HAP-1 (cell line): ENCODE measurements around the gene EFCAB6.

Source experiments
- DNase-seq, 2 experiments: peaks; one replicate each; pipeline ENCODE4 v3.0.0-alpha.2; 2016 to 2020; ENCODE audit warnings: low spot score in 2 of 2
- H3K27me3 ChIP-seq: fragments of 250-450 bp; sonication (Bioruptor Pico); 2 replicates; pipeline ENCODE4 v1.5.1; 2020; ENCODE audit warnings: low read depth, mild to moderate bottlenecking, moderate library complexity
- H3K36me3 ChIP-seq: fragments of 250-450 bp; sonication (Bioruptor Pico); replicated peaks from 2 replicates; pipeline ENCODE4 v1.5.1; 2020; ENCODE audit warnings: mild to moderate bottlenecking
- H3K4me1 ChIP-seq: fragments of 250-450 bp; sonication (Bioruptor Pico); 2 replicates; pipeline ENCODE4 v1.5.1; 2020; ENCODE audit warnings: mild to moderate bottlenecking
- H3K4me3 ChIP-seq: fragments of 250-450 bp; sonication (Bioruptor Pico); 2 replicates; pipeline ENCODE4 v1.5.1; 2020; ENCODE audit warnings: mild to moderate bottlenecking, moderate library complexity
- H3K9me3 ChIP-seq: fragments of 250-450 bp; sonication (Bioruptor Pico); 2 replicates; pipeline ENCODE4 v1.5.1; 2020; ENCODE audit warnings: mild to moderate bottlenecking, moderate library complexity
- in situ Hi-C: fragments of 300-500 bp; cut with MboI; formaldehyde crosslinking; loops from 3 replicates; pipeline ENCODE4 v1.14.3; 2020; ENCODE audit warnings: low sequenced_read_pairs, inconsistent platforms, mixed read lengths

EFCAB6 gene

GRCh38 chr22:43553451-43554258 lies 258.4 kb downstream of the EFCAB6 start:
- no peaks in the 10 kb centered on the region for H3K36me3 ChIP-seq
- H3K27me3 ChIP-seq: no peaks in the 10 kb centered on the region
- in situ Hi-C loops: no loop called here
- DNase-seq: no peak
- no peaks in the 10 kb centered on the region for H3K9me3 ChIP-seq
- H3K4me1 ChIP-seq: no peaks in the 10 kb centered on the region
- H3K4me3 ChIP-seq: no peak overlapping the region

- Histone ChIP-seq H3K4me3 (no peak overlapping the region), H3K4me1 (no peaks in the 10 kb centered on the region), H3K9me3 (no peaks in the 10 kb centered on the region), H3K27me3 (no peaks in the 10 kb centered on the region), H3K36me3 (no peaks in the 10 kb centered on the region)
- no peak for DNase-seq
- in situ Hi-C loops: no loop called here
Measured at GRCh38 chr22:43550672-43551071, 261.4 kb downstream of the EFCAB6 start.

GRCh38 chr22:43550024-43550620 lies 262.0 kb downstream of the EFCAB6 start:
- Histone ChIP-seq H3K9me3 (no peaks in the 10 kb centered on the region), H3K36me3 (no peaks in the 10 kb centered on the region), H3K27me3 (no peaks in the 10 kb centered on the region), H3K4me1 (no peaks in the 10 kb centered on the region), H3K4me3 (no peak overlapping the region)
- DNase-seq: no peak
- in situ Hi-C loops: no loop called here

- no peaks in the 10 kb centered on the region for H3K4me1 ChIP-seq
- in situ Hi-C loops: no loop called here
- no peak for DNase-seq
Measured at GRCh38 chr22:43546186-43546585, 265.9 kb downstream of the EFCAB6 start.

GRCh38 chr22:43544289-43544673 lies 267.8 kb downstream of the EFCAB6 start:
- no peaks in the 10 kb centered on the region for H3K9me3 ChIP-seq
- no peak overlapping the region for H3K4me3 ChIP-seq
- no peaks in the 10 kb centered on the region for H3K36me3 ChIP-seq
- no peaks in the 10 kb centered on the region for H3K4me1 ChIP-seq
- DNase-seq: no peak
- in situ Hi-C loops: no loop called here
- peaks cover 31% of the 10 kb centered on the region for H3K27me3 ChIP-seq

More at GRCh38 chr22:43546186-43546585, 265.9 kb downstream of the EFCAB6 start:
- H3K4me3 ChIP-seq: no peak overlapping the region
- H3K27me3 ChIP-seq: peaks cover 26% of the 10 kb centered on the region
- H3K9me3 ChIP-seq: no peaks in the 10 kb centered on the region
- H3K36me3 ChIP-seq: no peaks in the 10 kb centered on the region

GRCh38 chr22:43543522-43544288 lies 268.4 kb downstream of the EFCAB6 start:
- H3K36me3 ChIP-seq: no peaks in the 10 kb centered on the region
- DNase-seq: no peak
- in situ Hi-C loops: no loop called here
- H3K4me3 ChIP-seq: no peak overlapping the region
- peaks cover 31% of the 10 kb centered on the region for H3K27me3 ChIP-seq
- no peaks in the 10 kb centered on the region for H3K9me3 ChIP-seq
- H3K4me1 ChIP-seq: no peaks in the 10 kb centered on the region

GRCh38 chr22:43542681-43543521 lies 269.2 kb downstream of the EFCAB6 start:
- Histone ChIP-seq H3K4me3 (no peak overlapping the region), H3K27me3 (peaks cover 31% of the 10 kb centered on the region), H3K36me3 (no peaks in the 10 kb centered on the region), H3K4me1 (no peaks in the 10 kb centered on the region), H3K9me3 (no peaks in the 10 kb centered on the region)
- no peak for DNase-seq
- in situ Hi-C loops: no loop called here

- no peak for DNase-seq
- H3K4me3 ChIP-seq: no peak overlapping the region
- peaks cover 31% of the 10 kb centered on the region for H3K27me3 ChIP-seq
- H3K36me3 ChIP-seq: no peaks in the 10 kb centered on the region
- in situ Hi-C loops: no loop called here
- H3K9me3 ChIP-seq: no peaks in the 10 kb centered on the region
- H3K4me1 ChIP-seq: no peaks in the 10 kb centered on the region
Measured at GRCh38 chr22:43541462-43542407, 270.4 kb downstream of the EFCAB6 start.

- H3K9me3 ChIP-seq: no peaks in the 10 kb centered on the region
- H3K4me1 ChIP-seq: no peaks in the 10 kb centered on the region
- H3K4me3 ChIP-seq: no peak overlapping the region
- no peaks in the 10 kb centered on the region for H3K36me3 ChIP-seq
- in situ Hi-C loops: no loop called here
- DNase-seq: no peak
- peaks cover 32% of the 10 kb centered on the region for H3K27me3 ChIP-seq
Measured at GRCh38 chr22:43541022-43541421, 271.1 kb downstream of the EFCAB6 start.

GRCh38 chr22:43540529-43540923 lies 271.6 kb downstream of the EFCAB6 start:
- Histone ChIP-seq H3K4me3 (no peak overlapping the region), H3K36me3 (no peaks in the 10 kb centered on the region), H3K9me3 (no peaks in the 10 kb centered on the region), H3K4me1 (no peaks in the 10 kb centered on the region), H3K27me3 (peaks cover 35% of the 10 kb centered on the region)
- in situ Hi-C loops: no loop called here
- DNase-seq: no peak

GRCh38 chr22:43539572-43540528 lies 272.3 kb downstream of the EFCAB6 start:
- Histone ChIP-seq H3K4me3 (no peak overlapping the region), H3K4me1 (no peaks in the 10 kb centered on the region), H3K27me3 (peaks cover 35% of the 10 kb centered on the region), H3K36me3 (no peaks in the 10 kb centered on the region), H3K9me3 (no peaks in the 10 kb centered on the region)
- in situ Hi-C loops: no loop called here
- no peak for DNase-seq
